ENCODE results near the gene CHD6.

GRCh38 chr20:41462372-41463161 lies 155.6 kb downstream of the CHD6 start:
- TF ChIP-seq CTCF (conservative IDR thresholded peaks at IDR 0.05 in 1 of 2, IDR thresholded peaks at IDR 0.05 in 1 of 2; ENCODE audit: extremely low read depth in 1 of 2, insufficient read depth in 1 of 2, low read depth in 1 of 2, low read length in 2 of 2) = no peak
- TF ChIP-seq EZH2 (IDR thresholded peaks at IDR 0.05; ENCODE audit: borderline replicate concordance, low read length) = no peak

Measured in mammary epithelial cell (primary cell).